GM12891 (cell line): ENCODE results near the gene MELK.

Experiments used
- POLR2A ChIP-seq: IDR thresholded peaks from 2 replicates; pipeline ENCODE4 v1.6.1; 2011; ENCODE audit warnings: low read depth, low read length, control low read depth
- POLR2AphosphoS5 ChIP-seq: IDR thresholded peaks from 2 replicates; pipeline ENCODE4 v1.6.1; 2011; ENCODE audit warnings: low read depth, low read length, control low read depth
- POU2F2 ChIP-seq: IDR thresholded peaks from 2 replicates; pipeline ENCODE4 v1.6.1; 2011; ENCODE audit warnings: low read depth, mild to moderate bottlenecking, control low read depth, low read length, moderate library complexity
- TAF1 ChIP-seq: IDR thresholded peaks from 2 replicates; pipeline ENCODE4 v1.6.1; 2011; ENCODE audit warnings: low read depth, low read length, control low read depth

DNA sequence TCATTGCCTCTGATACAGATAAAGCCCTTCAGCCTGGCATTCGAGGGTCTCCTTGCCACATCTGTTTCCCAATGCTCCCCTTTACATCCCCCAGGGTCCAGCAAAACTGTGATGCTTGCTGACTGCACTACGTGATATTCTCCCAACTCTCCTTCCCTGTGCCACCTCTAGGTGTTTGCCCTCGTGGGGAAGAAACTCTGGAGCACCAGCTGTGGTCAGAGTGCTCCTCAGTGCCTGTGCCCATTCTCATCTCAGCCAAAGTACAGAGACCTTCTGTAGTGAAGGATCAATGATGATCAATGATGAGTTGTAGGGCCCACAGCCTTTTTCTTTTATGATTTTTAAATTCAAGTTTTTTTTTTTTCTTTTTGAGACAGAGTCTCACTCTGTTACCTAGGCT, 40.3 kb upstream of the MELK start:
- no peak for TF ChIP-seq TAF1
- no peak for TF ChIP-seq POLR2A
- TF ChIP-seq POLR2AphosphoS5: no peak
- no peak for TF ChIP-seq POU2F2
